H9 (cell line): ENCODE data around the gene FANCC. TPM values are rescaled to one million over a fixed set of nuclear protein-coding genes. Genes with fewer than 3 reads are reported as not detected.

Source experiments
- DNase-seq: peaks from one replicate; pipeline ENCODE4 v3.0.0-alpha.2; 2017
- H2AFZ ChIP-seq: one replicate; pipeline ENCODE4 v1.6.1; 2013; ENCODE audit warnings: mild to moderate bottlenecking, low read length, control low read depth, moderate library complexity
- H2AK5ac ChIP-seq: 2 replicates; pipeline ENCODE4 v1.6.1; 2013; ENCODE audit warnings: low read length, control low read depth, mixed read lengths; ENCODE audit not compliant: insufficient read length
- H2BK120ac ChIP-seq: one replicate; pipeline ENCODE4 v1.6.1; 2013; ENCODE audit warnings: low read depth, mild to moderate bottlenecking, low read length, control low read depth, inconsistent platforms; ENCODE audit not compliant: poor library complexity, severe bottlenecking
- H2BK12ac ChIP-seq: 2 replicates; pipeline ENCODE4 v1.6.1; 2013; ENCODE audit warnings: low read length, control low read depth, mixed read lengths, low read depth; ENCODE audit not compliant: insufficient read length
- H2BK15ac ChIP-seq: 2 replicates; pipeline ENCODE4 v1.6.1; 2013; ENCODE audit warnings: low read depth, low read length, control low read depth
- H2BK20ac ChIP-seq: one replicate; pipeline ENCODE4 v1.6.1; 2013; ENCODE audit warnings: low read depth, mild to moderate bottlenecking, low read length, control low read depth, inconsistent platforms; ENCODE audit not compliant: poor library complexity, severe bottlenecking
- H2BK5ac ChIP-seq: 2 replicates; pipeline ENCODE4 v1.6.1; 2013; ENCODE audit warnings: low read length, control low read depth, mixed read lengths; ENCODE audit not compliant: insufficient read length
- H3K14ac ChIP-seq: 2 replicates; pipeline ENCODE4 v1.6.1; 2013; ENCODE audit warnings: low read length, control low read depth; ENCODE audit not compliant: insufficient read depth
- H3K18ac ChIP-seq: 2 replicates; pipeline ENCODE4 v1.6.1; 2013; ENCODE audit warnings: low read depth, mild to moderate bottlenecking, mixed read lengths, low read length, control low read depth; ENCODE audit not compliant: insufficient read length
- H3K23ac ChIP-seq: 2 replicates; pipeline ENCODE4 v1.6.1; 2013; ENCODE audit warnings: low read length, control low read depth, mixed read lengths, low read depth; ENCODE audit not compliant: insufficient read length
- H3K23me2 ChIP-seq: 2 replicates; pipeline ENCODE4 v1.6.1; 2013; ENCODE audit warnings: low read depth, mild to moderate bottlenecking, mixed read lengths, low read length, control low read depth; ENCODE audit not compliant: insufficient read length, poor library complexity, severe bottlenecking
- H3K27ac ChIP-seq: 2 replicates; pipeline ENCODE4 v1.5.1; 2013; ENCODE audit warnings: low read length, control low read depth, mixed read lengths, low read depth; ENCODE audit not compliant: insufficient read length
- H3K27me3 ChIP-seq: 2 replicates; pipeline ENCODE4 v1.6.1; 2013; ENCODE audit warnings: low read length, control low read depth, inconsistent platforms; ENCODE audit not compliant: insufficient read depth
- H3K4ac ChIP-seq: 2 replicates; pipeline ENCODE4 v1.6.1; 2013; ENCODE audit warnings: low read depth, mild to moderate bottlenecking, control low read depth, inconsistent platforms, low read length, moderate library complexity
- H3K4me1 ChIP-seq: 2 replicates; pipeline ENCODE4 v1.6.1; 2013; ENCODE audit warnings: low read length, control low read depth, inconsistent platforms; ENCODE audit not compliant: insufficient read depth
- H3K4me2 ChIP-seq: 2 replicates; pipeline ENCODE4 v1.6.1; 2013; ENCODE audit warnings: low read length, control low read depth, mixed read lengths; ENCODE audit not compliant: insufficient read length, insufficient read depth
- H3K56ac ChIP-seq: 2 replicates; pipeline ENCODE4 v1.6.1; 2013; ENCODE audit warnings: low read depth, mild to moderate bottlenecking, mixed read lengths, low read length, control low read depth; ENCODE audit not compliant: insufficient read length
- H3K79me1 ChIP-seq: 2 replicates; pipeline ENCODE4 v1.6.1; 2013; ENCODE audit warnings: low read depth, mild to moderate bottlenecking, moderate library complexity, low read length, control low read depth, inconsistent platforms; ENCODE audit not compliant: insufficient read depth, poor library complexity, severe bottlenecking
- H3K79me2 ChIP-seq: 2 replicates; pipeline ENCODE4 v1.6.1; 2013; ENCODE audit warnings: low read length, control low read depth, inconsistent platforms; ENCODE audit not compliant: insufficient read depth
- H3K9ac ChIP-seq: 2 replicates; pipeline ENCODE4 v1.6.1; 2013; ENCODE audit warnings: low read length, control low read depth, mixed read lengths; ENCODE audit not compliant: insufficient read length; ENCODE audit errors: extremely low read depth
- H3K9me3 ChIP-seq: one replicate; pipeline ENCODE4 v1.6.1; 2013; ENCODE audit warnings: low read depth, low read length, inconsistent platforms; ENCODE audit not compliant: control insufficient read depth
- H3T11ph ChIP-seq: one replicate; pipeline ENCODE4 v1.6.1; 2013; ENCODE audit warnings: mild to moderate bottlenecking, low read length, control low read depth, inconsistent platforms
- H4K20me1 ChIP-seq: one replicate; pipeline ENCODE4 v1.6.1; 2013; ENCODE audit not compliant: control insufficient read depth, insufficient read length, insufficient read depth
- H4K5ac ChIP-seq: 2 replicates; pipeline ENCODE4 v1.6.1; 2013; ENCODE audit warnings: low read depth, mild to moderate bottlenecking, mixed read lengths, low read length, control low read depth; ENCODE audit not compliant: insufficient read length
- H4K8ac ChIP-seq: replicated peaks from 2 replicates; pipeline ENCODE4 v1.6.1; 2013; ENCODE audit warnings: low read length, control low read depth, mixed read lengths, low read depth; ENCODE audit not compliant: insufficient read length
- H4K91ac ChIP-seq: 2 replicates; pipeline ENCODE4 v1.6.1; 2013; ENCODE audit warnings: low read depth, mild to moderate bottlenecking, moderate library complexity, mixed read lengths, low read length, control low read depth; ENCODE audit not compliant: insufficient read length
- H3K27ac Mint-ChIP-seq, 3 experiments: 2 replicates in 2 of 3; 3 replicates in 1 of 3; pipeline ENCODE4 v1.8.0; 2020 to 2021; ENCODE audit warnings: mixed read lengths in 3 of 3, mild to moderate bottlenecking in 1 of 3, moderate library complexity in 1 of 3
- H3K27me3 Mint-ChIP-seq: 2 replicates; pipeline ENCODE4 v1.8.0; 2021; ENCODE audit warnings: low read depth, mild to moderate bottlenecking, moderate library complexity, mixed read lengths
- H3K36me3 Mint-ChIP-seq, 3 experiments: 2 replicates in 2 of 3; 3 replicates in 1 of 3; pipeline ENCODE4 v1.8.0; 2020 to 2021; ENCODE audit warnings: low read depth in 3 of 3, mixed read lengths in 3 of 3; ENCODE audit not compliant: insufficient read depth in 1 of 3
- H3K4me1 Mint-ChIP-seq, 2 experiments: 2 replicates each; pipeline ENCODE4 v1.8.0; 2020; ENCODE audit warnings: mixed read lengths in 2 of 2
- H3K4me3 Mint-ChIP-seq, 2 experiments: 2 replicates in 1 of 2; 3 replicates in 1 of 2; pipeline ENCODE4 v1.8.0; 2020 to 2021; ENCODE audit warnings: mild to moderate bottlenecking in 2 of 2, mixed read lengths in 2 of 2, moderate library complexity in 1 of 2
- H3K9me3 Mint-ChIP-seq, 2 experiments: 2 replicates in 1 of 2; 3 replicates in 1 of 2; pipeline ENCODE4 v1.8.0; 2020; ENCODE audit warnings: mild to moderate bottlenecking in 2 of 2, mixed read lengths in 2 of 2, moderate library complexity in 1 of 2
- WGBS: extraction: QIAGEN DNeasy Blood & Tissue Kit; methylation state at CpG from one replicate; pipeline ENCODE4 v1.1.7; 2013; ENCODE audit warnings: missing lambda C conversion rate, low lambda C conversion rate, mixed read lengths; ENCODE audit not compliant: insufficient read length; ENCODE audit errors: extremely low coverage; 5-methylcytosine and 5-hydroxymethylcytosine counted together
- total RNA-seq: library from RNA; stranded (reverse); gene quantifications from 2 replicates; pipeline ENCODE4 v1.2.1, GENCODE V29; 2021
- TF ChIP-seq, protein P1 (sequence below): fragments of 200-600 bp; sonication (generic); conservative IDR thresholded peaks from 3 replicates; pipeline ENCODE4 v1.8.0; 2021; ENCODE audit warnings: antibody characterized with exemption, mild to moderate bottlenecking

The FANCC gene
- total RNA-seq, 1 experiment from 2014 or later = 14.6 TPM

DNA sequence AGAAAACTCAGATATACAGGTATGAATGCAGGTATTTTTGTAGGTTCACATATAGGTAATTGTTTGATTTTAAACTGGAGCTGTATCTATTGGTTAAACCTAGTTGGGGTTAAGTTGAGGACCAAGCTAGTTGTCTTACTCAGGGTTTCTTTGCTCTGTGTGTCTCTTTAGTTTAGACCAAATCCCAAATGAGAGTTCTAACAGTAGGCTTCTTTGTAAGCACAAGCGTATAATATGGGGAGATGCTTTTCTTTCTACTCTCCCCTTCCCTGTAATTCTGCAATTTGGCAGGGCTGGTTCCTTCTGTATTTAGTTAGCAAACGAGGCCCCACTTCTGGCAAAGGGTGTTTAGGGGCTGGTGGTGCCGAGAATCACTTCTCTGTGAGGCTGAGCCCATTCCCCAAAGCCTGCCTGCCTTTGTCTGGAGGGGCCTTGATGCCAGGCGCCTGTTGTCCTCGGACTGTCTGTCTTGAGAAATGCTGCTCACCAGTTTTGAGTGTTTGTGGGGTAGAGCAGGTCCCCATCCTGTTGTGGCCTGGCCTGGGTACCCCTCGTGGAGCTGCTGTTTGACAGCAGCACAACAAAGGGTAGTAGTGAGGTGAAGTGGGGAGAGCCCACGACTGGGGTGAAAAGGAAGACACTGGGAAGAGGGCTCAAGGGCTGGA is 259.3 kb downstream of the FANCC start:
- H3K27me3 ChIP-seq = no peaks in the 10 kb centered on the region
- H3K79me1 ChIP-seq = no peaks in the 10 kb centered on the region
- H3K36me3 Mint-ChIP-seq = peaks cover 0 to 2% (median under 1%) of the 10 kb centered on the region in 3 experiments; a peak in 4 of 7 replicates
- no peak overlapping the region; the same call in 1 of the 2 replicates for H3K14ac ChIP-seq
- no peak overlapping the region for H4K5ac ChIP-seq
- WGBS = no CpG with 5 or more reads among the region's 7 CpGs
- TF ChIP-seq, protein P1, sequence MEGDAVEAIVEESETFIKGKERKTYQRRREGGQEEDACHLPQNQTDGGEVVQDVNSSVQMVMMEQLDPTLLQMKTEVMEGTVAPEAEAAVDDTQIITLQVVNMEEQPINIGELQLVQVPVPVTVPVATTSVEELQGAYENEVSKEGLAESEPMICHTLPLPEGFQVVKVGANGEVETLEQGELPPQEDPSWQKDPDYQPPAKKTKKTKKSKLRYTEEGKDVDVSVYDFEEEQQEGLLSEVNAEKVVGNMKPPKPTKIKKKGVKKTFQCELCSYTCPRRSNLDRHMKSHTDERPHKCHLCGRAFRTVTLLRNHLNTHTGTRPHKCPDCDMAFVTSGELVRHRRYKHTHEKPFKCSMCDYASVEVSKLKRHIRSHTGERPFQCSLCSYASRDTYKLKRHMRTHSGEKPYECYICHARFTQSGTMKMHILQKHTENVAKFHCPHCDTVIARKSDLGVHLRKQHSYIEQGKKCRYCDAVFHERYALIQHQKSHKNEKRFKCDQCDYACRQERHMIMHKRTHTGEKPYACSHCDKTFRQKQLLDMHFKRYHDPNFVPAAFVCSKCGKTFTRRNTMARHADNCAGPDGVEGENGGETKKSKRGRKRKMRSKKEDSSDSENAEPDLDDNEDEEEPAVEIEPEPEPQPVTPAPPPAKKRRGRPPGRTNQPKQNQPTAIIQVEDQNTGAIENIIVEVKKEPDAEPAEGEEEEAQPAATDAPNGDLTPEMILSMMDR = no peak
- no peak overlapping the region for H2BK20ac ChIP-seq
- H3K27ac ChIP-seq = no peak overlapping the region
- H3K56ac ChIP-seq = no peak overlapping the region
- no peaks in the 10 kb centered on the region for H3K9me3 ChIP-seq
- H3K18ac ChIP-seq = no peak overlapping the region
- no peak overlapping the region for H2BK120ac ChIP-seq
- H2AFZ ChIP-seq = no peak overlapping the region
- no peak overlapping the region for H3K4me3 Mint-ChIP-seq
- H4K91ac ChIP-seq = no peak overlapping the region
- H3K23ac ChIP-seq = no peak overlapping the region
- peaks cover 20 to 45% of the 10 kb centered on the region in 2 experiments for H3K4me1 Mint-ChIP-seq
- no peak for DNase-seq
- H4K8ac ChIP-seq = no peak overlapping the region
- H3K4me2 ChIP-seq = no peak overlapping the region
- no peak overlapping the region for H2BK5ac ChIP-seq
- no peaks in the 10 kb centered on the region for H3K23me2 ChIP-seq
- H3K4me1 ChIP-seq = peaks cover 2% of the 10 kb centered on the region; the same call in 1 of the 2 replicates
- H3K79me2 ChIP-seq = no peaks in the 10 kb centered on the region
- H3K4ac ChIP-seq = no peak overlapping the region
- H3K9ac ChIP-seq = no peak overlapping the region
- H3T11ph ChIP-seq = no peak overlapping the region
- H2BK15ac ChIP-seq = no peak overlapping the region
- no peak overlapping the region for H2AK5ac ChIP-seq
- no peaks in the 10 kb centered on the region for H3K27me3 Mint-ChIP-seq
- H3K9me3 Mint-ChIP-seq = no peaks in the 10 kb centered on the region
- H3K27ac Mint-ChIP-seq = no peak overlapping the region; a peak in 1 of 7 replicates
- H4K20me1 ChIP-seq = no peaks in the 10 kb centered on the region
- H2BK12ac ChIP-seq = no peak overlapping the region
